ENCODE measurements around the gene WDR89.

DNA sequence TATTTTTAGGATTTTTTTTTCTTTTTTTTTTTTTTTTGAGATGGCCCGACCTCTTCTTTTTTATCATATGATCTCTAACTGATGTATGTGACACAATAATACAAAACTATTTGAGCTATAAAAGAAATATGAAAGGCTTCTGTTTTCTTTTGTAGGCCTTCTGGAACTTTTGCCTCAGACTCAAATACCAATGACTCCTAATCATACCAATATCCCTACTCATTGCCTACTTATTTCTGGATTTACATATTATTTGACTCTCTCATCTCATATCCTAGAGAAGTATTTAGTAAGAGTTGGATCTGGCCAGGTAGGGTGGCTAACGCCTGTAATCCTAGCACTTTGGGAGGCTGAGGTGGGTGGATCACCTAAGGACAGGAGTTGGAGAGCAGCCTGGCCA, 12.7 kb upstream of the WDR89 start:
- TF ChIP-seq, protein P1, sequence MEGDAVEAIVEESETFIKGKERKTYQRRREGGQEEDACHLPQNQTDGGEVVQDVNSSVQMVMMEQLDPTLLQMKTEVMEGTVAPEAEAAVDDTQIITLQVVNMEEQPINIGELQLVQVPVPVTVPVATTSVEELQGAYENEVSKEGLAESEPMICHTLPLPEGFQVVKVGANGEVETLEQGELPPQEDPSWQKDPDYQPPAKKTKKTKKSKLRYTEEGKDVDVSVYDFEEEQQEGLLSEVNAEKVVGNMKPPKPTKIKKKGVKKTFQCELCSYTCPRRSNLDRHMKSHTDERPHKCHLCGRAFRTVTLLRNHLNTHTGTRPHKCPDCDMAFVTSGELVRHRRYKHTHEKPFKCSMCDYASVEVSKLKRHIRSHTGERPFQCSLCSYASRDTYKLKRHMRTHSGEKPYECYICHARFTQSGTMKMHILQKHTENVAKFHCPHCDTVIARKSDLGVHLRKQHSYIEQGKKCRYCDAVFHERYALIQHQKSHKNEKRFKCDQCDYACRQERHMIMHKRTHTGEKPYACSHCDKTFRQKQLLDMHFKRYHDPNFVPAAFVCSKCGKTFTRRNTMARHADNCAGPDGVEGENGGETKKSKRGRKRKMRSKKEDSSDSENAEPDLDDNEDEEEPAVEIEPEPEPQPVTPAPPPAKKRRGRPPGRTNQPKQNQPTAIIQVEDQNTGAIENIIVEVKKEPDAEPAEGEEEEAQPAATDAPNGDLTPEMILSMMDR (IDR thresholded peaks at IDR 0.05 in 8 of 11, conservative IDR thresholded peaks at IDR 0.05 in 3 of 11): no peak
- TF ChIP-seq POLR2A (IDR thresholded peaks at IDR 0.05): no peak

All from spleen (tissue), 7 donors.